PC-3 (cell line): ENCODE data around the gene LRRC10B. TPM values are rescaled to one million over a fixed set of nuclear protein-coding genes. Genes with fewer than 3 reads are reported as not detected.

Experiments used
- ATAC-seq: fragments of 200-7000 bp; cut with Tn5 transposase; 2 replicates; pipeline ENCODE4 v1.9.1; 2020; ENCODE audit warnings: mild to moderate bottlenecking, moderate library complexity
- BruUV-seq: library from RNA; stranded (reverse); fragments of 400-500 nt; replicated peaks from 2 replicates; lab custom pipeline; 2021; lab: Mats Ljungman, UMichigan
- CTCF ChIA-PET: fragments of 300-600 bp; sonication (Branson Sonifier 250); formaldehyde crosslinking; loops from one replicate; lab custom pipeline; 2022; ENCODE audit warnings: antibody characterized with exemption; lab: Charles Lee
- POLR2A ChIA-PET: fragments of 300-600 bp; sonication (Branson Sonifier 250); formaldehyde crosslinking; loops from one replicate; lab custom pipeline; 2022; ENCODE audit warnings: antibody characterized with exemption; ENCODE audit not compliant: unreplicated experiment; lab: Charles Lee
- DNase-seq: peaks from one replicate; pipeline ENCODE4 v3.0.0-alpha.2; 2015
- H2AFZ ChIP-seq: fragments of 300-600 bp; sonication (generic); 2 replicates; pipeline ENCODE4 v1.6.0; 2016; ENCODE audit warnings: antibody characterized with exemption, low read length
- H3F3A ChIP-seq: fragments of 300-600 bp; sonication (generic); one replicate; pipeline ENCODE4 v1.6.0; 2017; ENCODE audit warnings: antibody characterized with exemption, low read length, control low read depth, mild to moderate bottlenecking; ENCODE audit not compliant: unreplicated experiment
- H3K27ac ChIP-seq: fragments of 300-600 bp; sonication (generic); 2 replicates; pipeline ENCODE4 v1.5.1; 2016; ENCODE audit warnings: mild to moderate bottlenecking, low read length
- H3K27me3 ChIP-seq: fragments of 300-600 bp; sonication (generic); 2 replicates; pipeline ENCODE4 v1.6.1; 2016; ENCODE audit warnings: low read length, mixed read lengths
- H3K36me3 ChIP-seq: fragments of 300-600 bp; sonication (generic); 2 replicates; pipeline ENCODE4 v1.6.1; 2016; ENCODE audit warnings: low read depth, mixed run types, low read length, mixed read lengths
- H3K4me1 ChIP-seq: fragments of 300-600 bp; sonication (generic); 2 replicates; pipeline ENCODE4 v1.5.1; 2016; ENCODE audit warnings: low read length; ENCODE audit not compliant: insufficient read depth
- H3K4me2 ChIP-seq: fragments of 300-600 bp; sonication (generic); 2 replicates; pipeline ENCODE4 v1.6.0; 2016; ENCODE audit warnings: low read length
- H3K4me3 ChIP-seq: fragments of 300-600 bp; sonication (generic); 2 replicates; pipeline ENCODE4 v1.5.1; 2016; ENCODE audit warnings: mild to moderate bottlenecking, low read length, mixed read lengths
- H3K79me2 ChIP-seq: fragments of 300-600 bp; sonication (generic); 2 replicates; pipeline ENCODE4 v1.6.1; 2017; ENCODE audit warnings: low read length, mixed read lengths
- H3K9ac ChIP-seq: fragments of 300-600 bp; sonication (generic); 2 replicates; pipeline ENCODE4 v1.6.0; 2016; ENCODE audit warnings: mild to moderate bottlenecking, low read length
- H3K9me2 ChIP-seq: fragments of 300-600 bp; sonication (generic); replicated peaks from 2 replicates; pipeline ENCODE4 v1.6.1; 2016; ENCODE audit warnings: mixed run types, low read length, mixed read lengths
- H3K9me3 ChIP-seq: fragments of 300-600 bp; sonication (generic); 2 replicates; pipeline ENCODE4 v1.6.1; 2016; ENCODE audit warnings: low read length, mixed read lengths
- H4K20me1 ChIP-seq: fragments of 300-600 bp; sonication (generic); 2 replicates; pipeline ENCODE4 v1.6.1; 2016; ENCODE audit warnings: low read length, mixed read lengths
- CTCF ChIP-seq: fragments of 300-600 bp; sonication (generic); conservative IDR thresholded peaks from 2 replicates; pipeline ENCODE4 v1.5.1; 2017; ENCODE audit warnings: antibody characterized with exemption, low read depth, mild to moderate bottlenecking, low read length
- EZH2 ChIP-seq: fragments of 300-600 bp; sonication (generic); IDR thresholded peaks from one replicate; pipeline ENCODE4 v1.6.1; 2017; ENCODE audit warnings: antibody characterized with exemption, mild to moderate bottlenecking, low read length; ENCODE audit not compliant: unreplicated experiment
- EZH2phosphoT487 ChIP-seq: fragments of 300-600 bp; sonication (generic); IDR thresholded peaks from 2 replicates; pipeline ENCODE4 v1.6.1; 2018; ENCODE audit warnings: mild to moderate bottlenecking, antibody characterized with exemption, low read length, borderline replicate concordance
- intact Hi-C: fragments of 100-400 bp; cut with micrococcal nuclease; formaldehyde crosslinking; loops from 2 replicates; pipeline ENCODE4 v1.9.0; 2023
- total RNA-seq: library from RNA; depleted of rRNA; stranded (reverse); fragments of >200 nt; gene quantifications from 2 replicates; pipeline ENCODE4 v1.2.3, GENCODE V29; 2014

The LRRC10B gene
- total RNA-seq, 1 experiment from 2014 or later = 0.55 TPM

- CTCF ChIA-PET = no interaction called here
- Histone ChIP-seq H3K27me3 (no peaks in the 10 kb centered on the region), H3K4me3 (no peak overlapping the region), H3F3A (no peaks in the 10 kb centered on the region), H3K27ac (no peak overlapping the region), H4K20me1 (no peaks in the 10 kb centered on the region), H3K9me3 (no peaks in the 10 kb centered on the region), H3K36me3 (no peaks in the 10 kb centered on the region), H3K79me2 (no peaks in the 10 kb centered on the region), H3K4me1 (peaks cover 4% of the 10 kb centered on the region; the same call in 1 of the 2 replicates), H3K4me2 (no peak overlapping the region), H3K9ac (no peak overlapping the region), H3K9me2 (no peaks in the 10 kb centered on the region), H2AFZ (no peak overlapping the region)
- ATAC-seq = no peak
- TF ChIP-seq CTCF = no peak
- no peak for TF ChIP-seq EZH2
- no peak for TF ChIP-seq EZH2phosphoT487
- DNase-seq = no peak
- BruUV-seq = no TSS peak
- intact Hi-C loops = no loop called here
- POLR2A ChIA-PET = no interaction called here
These were observed 34.4 kb upstream of the LRRC10B start for GRCh38 chr11:61474013-61474643.

GRCh38 chr11:61475433-61475832, 33.1 kb upstream of the LRRC10B start:
- Histone ChIP-seq H3K79me2 (no peaks in the 10 kb centered on the region), H3K9ac (no peak overlapping the region), H3K9me2 (no peaks in the 10 kb centered on the region), H3K4me3 (no peak overlapping the region), H3K27me3 (no peaks in the 10 kb centered on the region), H3K9me3 (no peaks in the 10 kb centered on the region), H2AFZ (no peak overlapping the region), H3K4me1 (peaks cover 4% of the 10 kb centered on the region; the same call in 1 of the 2 replicates), H4K20me1 (no peaks in the 10 kb centered on the region), H3F3A (no peaks in the 10 kb centered on the region), H3K4me2 (no peak overlapping the region), H3K36me3 (no peaks in the 10 kb centered on the region), H3K27ac (no peak overlapping the region)
- ChIA-PET CTCF (interaction anchor here (2.4 kb wide), 1 partner anchor 42 kb away, joined by 8 read pairs; no protein-coding TSS in a partner anchor), POLR2A (no interaction called here)
- intact Hi-C loops = loop anchor here (5.0 kb wide), 1 partner anchor 257 kb away; no protein-coding TSS in a partner anchor
- no peak for TF ChIP-seq CTCF
- no peak for TF ChIP-seq EZH2
- TF ChIP-seq EZH2phosphoT487 = no peak
- DNase-seq (no peak), ATAC-seq (no peak)
- BruUV-seq = no TSS peak

- H3K9ac ChIP-seq = no peak overlapping the region
- H3K4me1 ChIP-seq = peaks cover 10% of the 10 kb centered on the region; the same call in 1 of the 2 replicates
- TF ChIP-seq EZH2 (no peak), CTCF (no peak), EZH2phosphoT487 (no peak)
- no peaks in the 10 kb centered on the region for H3K27me3 ChIP-seq
- CTCF ChIA-PET = interaction anchor here (1.1 to 2.4 kb wide), 3 partner anchors 30 to 162 kb away, joined by 4 to 8 read pairs (median 4); no protein-coding TSS in a partner anchor
- no peak overlapping the region for H3K4me2 ChIP-seq
- DNase-seq (no peak), ATAC-seq (no peak)
- no peaks in the 10 kb centered on the region for H3K9me2 ChIP-seq
- H3K36me3 ChIP-seq = no peaks in the 10 kb centered on the region
- no peaks in the 10 kb centered on the region for H3K9me3 ChIP-seq
- no peaks in the 10 kb centered on the region for H3K79me2 ChIP-seq
- H2AFZ ChIP-seq = no peak overlapping the region
- H3K4me3 ChIP-seq = no peak overlapping the region
- BruUV-seq = no TSS peak
- intact Hi-C loops = loop anchor here (2.0 to 5.0 kb wide), 4 partner anchors 30 to 256 kb away; no protein-coding TSS in a partner anchor
- H3K27ac ChIP-seq = no peak overlapping the region
- no peaks in the 10 kb centered on the region for H4K20me1 ChIP-seq
- H3F3A ChIP-seq = no peaks in the 10 kb centered on the region
- POLR2A ChIA-PET = no interaction called here
These were observed 32.2 kb upstream of the LRRC10B start for GRCh38 chr11:61476371-61476770.
